ENCODE results near the gene GNAS-AS1. TPM values are rescaled to one million over a fixed set of nuclear protein-coding genes. Genes with fewer than 3 reads are reported as not detected.

The GNAS-AS1 gene
- total and polyA plus RNA-seq, 2 donors (not counting 1 experiment from before 2014, with no cell fraction given), result 1.5 TPM; not detected in 1

DNA sequence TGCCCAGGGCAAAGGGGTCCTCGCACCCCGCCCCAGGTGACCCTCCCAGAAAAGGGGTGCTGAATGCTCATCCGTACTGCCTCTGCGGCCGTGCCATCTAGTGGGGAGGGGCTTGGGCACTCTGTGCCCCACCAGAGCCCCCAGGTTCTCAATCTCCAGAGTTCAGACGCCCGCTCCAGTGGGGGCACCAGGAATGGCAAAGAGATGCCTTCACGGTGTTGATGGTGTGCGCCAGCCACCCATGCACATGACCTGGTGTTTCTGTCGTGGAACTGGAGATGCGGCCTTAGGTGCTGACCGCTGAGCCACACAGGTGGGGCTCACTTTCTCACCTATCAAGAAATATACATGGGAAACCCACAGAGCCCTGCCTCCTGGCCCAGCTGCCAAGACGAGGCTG is 30.8 kb downstream of the GNAS-AS1 start:
- H3K36me3 ChIP-seq (replicated peaks in 1 of 2; ENCODE audit: control extremely low read depth in 1 of 2, control insufficient read depth in 1 of 2, extremely low read depth in 1 of 2, insufficient read depth in 2 of 2, low read length in 1 of 2), result no peaks in the 10 kb centered on the region
- H3K27me3 ChIP-seq (replicated peaks in 1 of 4; ENCODE audit: control extremely low read depth in 1 of 4, control insufficient read depth in 3 of 4, insufficient read depth in 4 of 4, low read length in 3 of 4), result peaks cover 0 to 6% (median 0%) of the 10 kb centered on the region in 4 experiments
- H3K4me3 ChIP-seq (ENCODE audit: control extremely low read depth in 1 of 5, extremely low read depth in 1 of 5, insufficient read depth in 1 of 5, low read depth in 2 of 5, low read length in 4 of 5), result no peak overlapping the region
- 93% methylated on average over 9 of the region's 13 CpGs for WGBS (ENCODE audit: insufficient coverage)
- no peak for DNase-seq
- H3K79me2 ChIP-seq (ENCODE audit: control insufficient read depth, insufficient read depth, low read length), result no peaks in the 10 kb centered on the region
- no peak for TF ChIP-seq EZH2 (IDR thresholded peaks at IDR 0.05; ENCODE audit: borderline replicate concordance, insufficient read depth, low read depth, low read length, poor library complexity, severe bottlenecking)
- TF ChIP-seq, protein P1, sequence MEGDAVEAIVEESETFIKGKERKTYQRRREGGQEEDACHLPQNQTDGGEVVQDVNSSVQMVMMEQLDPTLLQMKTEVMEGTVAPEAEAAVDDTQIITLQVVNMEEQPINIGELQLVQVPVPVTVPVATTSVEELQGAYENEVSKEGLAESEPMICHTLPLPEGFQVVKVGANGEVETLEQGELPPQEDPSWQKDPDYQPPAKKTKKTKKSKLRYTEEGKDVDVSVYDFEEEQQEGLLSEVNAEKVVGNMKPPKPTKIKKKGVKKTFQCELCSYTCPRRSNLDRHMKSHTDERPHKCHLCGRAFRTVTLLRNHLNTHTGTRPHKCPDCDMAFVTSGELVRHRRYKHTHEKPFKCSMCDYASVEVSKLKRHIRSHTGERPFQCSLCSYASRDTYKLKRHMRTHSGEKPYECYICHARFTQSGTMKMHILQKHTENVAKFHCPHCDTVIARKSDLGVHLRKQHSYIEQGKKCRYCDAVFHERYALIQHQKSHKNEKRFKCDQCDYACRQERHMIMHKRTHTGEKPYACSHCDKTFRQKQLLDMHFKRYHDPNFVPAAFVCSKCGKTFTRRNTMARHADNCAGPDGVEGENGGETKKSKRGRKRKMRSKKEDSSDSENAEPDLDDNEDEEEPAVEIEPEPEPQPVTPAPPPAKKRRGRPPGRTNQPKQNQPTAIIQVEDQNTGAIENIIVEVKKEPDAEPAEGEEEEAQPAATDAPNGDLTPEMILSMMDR (IDR thresholded peaks at IDR 0.05), result no peak
- CTCF ChIA-PET, result no interaction called here
- no peak overlapping the region for H3K9ac ChIP-seq (ENCODE audit: low read length)
- no peak overlapping the region for H2AFZ ChIP-seq (ENCODE audit: insufficient read depth, low read depth, low read length, poor library complexity, severe bottlenecking)
- intact Hi-C loops (cut with micrococcal nuclease), result no loop called here
- H4K20me1 ChIP-seq (ENCODE audit: control insufficient read depth, insufficient read depth, low read length, poor library complexity, severe bottlenecking), result no peaks in the 10 kb centered on the region
- Mint-ChIP-seq H3K4me1 (no peaks in the 10 kb centered on the region), H3K27me3 (peaks cover 4% of the 10 kb centered on the region), H3K27ac (no peak overlapping the region), H3K9me3 (ENCODE audit: insufficient read depth) (no peaks in the 10 kb centered on the region), H3K4me3 (no peak overlapping the region)
- ATAC-seq (ENCODE audit: low read depth), result no peak
- POLR2A ChIA-PET, result no interaction called here
- H3K9me3 ChIP-seq (ENCODE audit: control extremely low read depth in 1 of 3, control insufficient read depth in 2 of 3, insufficient read depth in 1 of 3, low read length in 2 of 3), result peaks cover 0 to 6% (median 0%) of the 10 kb centered on the region in 3 donors
- no peak overlapping the region for H3K4me2 ChIP-seq (replicated peaks; ENCODE audit: low read depth, low read length, poor library complexity, severe bottlenecking)
- no peak overlapping the region for H3K27ac ChIP-seq (ENCODE audit: low read length in 2 of 2)
- H3K4me1 ChIP-seq (ENCODE audit: control insufficient read depth in 2 of 2, insufficient read depth in 2 of 2, low read length in 2 of 2), result no peaks in the 10 kb centered on the region

DNA sequence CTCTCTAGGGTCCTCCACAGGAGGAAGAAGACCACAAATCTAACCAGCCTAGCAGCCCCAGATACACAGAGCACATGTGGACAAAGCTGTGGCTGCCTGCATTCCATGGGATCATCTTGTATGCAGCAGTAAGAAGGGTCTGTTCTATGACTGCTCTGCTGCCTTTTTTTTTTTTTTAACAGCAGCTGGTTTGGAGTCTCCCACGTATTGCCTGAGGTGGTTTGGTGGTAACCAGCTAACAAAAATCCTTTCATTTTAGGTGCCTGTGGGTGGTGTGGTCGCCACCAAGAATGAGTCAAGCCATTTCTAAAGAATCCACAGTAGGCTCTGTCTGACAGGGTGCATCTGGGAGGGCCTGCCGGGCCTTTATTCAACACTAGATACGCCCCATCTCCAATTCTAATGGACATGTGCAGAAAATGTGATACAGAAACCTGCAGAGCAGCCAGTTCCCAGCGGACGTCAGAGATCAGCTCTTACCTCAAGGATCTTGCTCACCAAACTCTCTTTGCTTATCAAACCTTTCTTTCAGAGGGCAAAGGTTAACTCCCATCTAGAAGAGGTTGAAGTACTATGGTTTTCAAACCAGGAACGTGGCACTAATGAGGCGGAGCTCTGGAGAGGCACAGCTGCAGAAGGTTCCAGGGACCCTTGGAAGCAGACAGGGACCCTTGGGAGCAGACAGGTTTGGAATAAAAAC is 32.0 kb downstream of the GNAS-AS1 start:
- Histone ChIP-seq H4K20me1 (ENCODE audit: control insufficient read depth, insufficient read depth, low read length, poor library complexity, severe bottlenecking) (no peaks in the 10 kb centered on the region), H3K4me3 (ENCODE audit: control extremely low read depth in 1 of 5, extremely low read depth in 1 of 5, insufficient read depth in 1 of 5, low read depth in 2 of 5, low read length in 4 of 5) (no peak overlapping the region), H3K27ac (ENCODE audit: low read length in 2 of 2) (no peak overlapping the region), H3K9ac (ENCODE audit: low read length) (no peak overlapping the region), H3K27me3 (replicated peaks in 1 of 4; ENCODE audit: control extremely low read depth in 1 of 4, control insufficient read depth in 3 of 4, insufficient read depth in 4 of 4, low read length in 3 of 4) (peaks cover 0 to 6% (median 0%) of the 10 kb centered on the region in 4 experiments), H3K36me3 (replicated peaks in 1 of 2; ENCODE audit: control extremely low read depth in 1 of 2, control insufficient read depth in 1 of 2, extremely low read depth in 1 of 2, insufficient read depth in 2 of 2, low read length in 1 of 2) (no peaks in the 10 kb centered on the region), H3K79me2 (ENCODE audit: control insufficient read depth, insufficient read depth, low read length) (no peaks in the 10 kb centered on the region), H3K9me3 (ENCODE audit: control extremely low read depth in 1 of 3, control insufficient read depth in 2 of 3, insufficient read depth in 1 of 3, low read length in 2 of 3) (peaks cover 0 to 6% (median 0%) of the 10 kb centered on the region in 3 donors), H2AFZ (ENCODE audit: insufficient read depth, low read depth, low read length, poor library complexity, severe bottlenecking) (no peak overlapping the region), H3K4me2 (replicated peaks; ENCODE audit: low read depth, low read length, poor library complexity, severe bottlenecking) (no peak overlapping the region), H3K4me1 (ENCODE audit: control insufficient read depth in 2 of 2, insufficient read depth in 2 of 2, low read length in 2 of 2) (no peaks in the 10 kb centered on the region)
- Mint-ChIP-seq H3K27me3 (peaks cover 4% of the 10 kb centered on the region), H3K27ac (no peak overlapping the region), H3K4me3 (no peak overlapping the region), H3K9me3 (ENCODE audit: insufficient read depth) (no peaks in the 10 kb centered on the region), H3K4me1 (no peaks in the 10 kb centered on the region)
- CTCF ChIA-PET, result interaction anchor here (0.8 kb wide), 1 partner anchor 26 kb away, joined by 4 read pairs; no protein-coding TSS in a partner anchor
- TF ChIP-seq, protein P1 (IDR thresholded peaks at IDR 0.05), result no peak
- TF ChIP-seq EZH2 (IDR thresholded peaks at IDR 0.05; ENCODE audit: borderline replicate concordance, insufficient read depth, low read depth, low read length, poor library complexity, severe bottlenecking), result no peak
- DNase-seq (no peak), ATAC-seq (ENCODE audit: low read depth) (no peak)
- WGBS (ENCODE audit: insufficient coverage), result 70% methylated on average over 4 of the region's 8 CpGs
- intact Hi-C loops (cut with micrococcal nuclease), result no loop called here
- POLR2A ChIA-PET, result no interaction called here

All from B cell (primary cell).